ENCODE results near the gene F2RL3.
"Not testable (repeated sequence)": the region's sequence is repeated elsewhere in the genome, so short reads cannot be mapped to it uniquely, and the experiment has no call there.

Gene F2RL3

DNA sequence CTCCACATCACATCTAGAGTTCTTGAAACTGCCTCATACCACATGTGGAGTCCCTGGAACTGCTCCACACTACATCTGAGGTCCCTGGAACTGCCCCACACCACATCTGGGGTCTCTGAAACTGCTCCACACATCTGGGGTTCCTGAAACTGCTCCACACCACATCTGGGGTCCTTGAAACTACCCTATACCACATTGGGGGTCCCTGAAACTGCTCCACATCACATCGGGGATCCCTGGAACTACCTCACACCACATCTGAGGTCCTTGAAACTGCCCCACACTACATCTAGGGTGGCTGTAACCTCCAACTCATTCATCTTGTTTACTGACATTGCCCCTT lies 33.8 kb downstream of the F2RL3 start:
- DNase-seq (ENCODE audit: low spot score) = no peak

DNA sequence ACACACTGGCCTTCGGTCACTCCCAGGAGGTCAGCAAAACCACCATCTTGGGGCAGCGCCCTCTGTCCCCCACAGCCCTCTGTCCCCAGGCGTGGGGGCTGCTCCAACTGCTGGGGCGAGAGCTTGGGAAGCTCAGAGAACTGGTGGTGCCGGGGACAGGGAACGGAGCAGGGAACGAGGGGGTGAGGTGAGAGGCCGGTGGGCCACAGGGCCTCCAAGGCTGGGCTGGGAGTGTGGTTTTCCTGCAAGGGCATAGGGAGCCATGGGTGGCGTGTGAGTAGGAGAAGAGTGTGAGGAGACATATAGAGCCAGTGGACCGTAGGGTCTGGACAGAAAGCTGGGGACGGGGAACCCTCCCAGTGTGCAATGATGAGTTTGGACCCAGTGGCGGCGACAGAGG lies 34.1 kb downstream of the F2RL3 start:
- no peak for DNase-seq (ENCODE audit: low spot score)

DNA sequence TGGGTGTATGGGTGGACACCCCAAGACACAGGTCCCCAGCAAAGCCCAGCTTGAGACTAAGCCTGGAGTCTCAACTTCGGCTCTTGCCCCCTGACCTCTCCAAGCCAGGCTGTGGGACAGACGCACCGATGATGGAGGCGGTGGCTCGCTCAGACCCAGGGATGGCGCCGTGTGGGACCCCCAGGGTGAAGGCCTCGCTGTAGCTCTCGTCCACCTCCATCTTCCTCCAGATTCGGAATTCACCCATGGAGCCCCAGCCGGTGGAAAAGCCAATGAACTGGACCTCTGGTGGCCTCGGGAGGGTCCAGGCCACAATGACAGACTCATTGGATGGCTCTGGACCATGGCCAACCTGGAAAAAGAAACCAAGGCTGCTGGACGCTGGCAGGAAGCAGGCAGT lies 39.1 kb downstream of the F2RL3 start:
- no peak for DNase-seq (ENCODE audit: low spot score)

DNA sequence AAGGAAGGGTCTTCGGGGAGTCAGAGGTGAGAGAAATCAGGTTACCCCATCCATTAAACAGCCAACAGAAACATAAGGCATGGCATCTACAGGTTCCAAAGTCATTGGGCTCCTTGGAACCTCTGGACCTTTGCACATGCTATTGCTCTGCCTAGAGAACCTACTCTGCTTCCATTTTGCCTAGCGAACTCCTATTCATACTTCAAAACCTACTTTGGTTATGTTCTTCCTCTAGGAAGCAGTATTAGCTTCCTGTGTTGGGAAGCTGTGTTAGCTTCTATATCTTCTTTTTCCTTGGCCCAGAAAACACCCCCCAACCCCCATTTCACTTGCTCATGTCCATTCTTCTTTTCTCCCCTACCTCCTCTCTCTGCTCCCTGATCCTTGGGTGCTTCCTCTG lies 39.6 kb downstream of the F2RL3 start:
- DNase-seq (ENCODE audit: low spot score) = no peak

DNA sequence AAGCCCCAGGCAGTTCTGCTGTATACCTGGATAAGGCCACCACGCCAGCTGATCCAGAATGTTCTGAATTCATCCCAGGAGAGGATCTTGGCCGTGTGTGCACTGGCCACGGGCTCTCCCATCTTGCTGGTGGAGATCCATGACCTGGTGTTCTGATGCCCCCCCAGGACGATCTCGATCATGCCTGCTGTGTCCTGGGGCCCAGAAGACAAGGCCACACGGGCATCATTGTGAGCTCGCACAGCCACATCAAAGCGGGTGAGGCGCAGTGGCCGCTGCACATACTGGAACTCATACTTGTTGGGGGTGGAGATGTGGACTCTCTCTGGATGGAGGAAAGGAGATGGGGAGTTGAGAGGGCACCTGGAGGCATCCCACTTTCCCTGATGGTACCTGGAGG lies 40.1 kb downstream of the F2RL3 start:
- no peak for DNase-seq (ENCODE audit: low spot score)

DNA sequence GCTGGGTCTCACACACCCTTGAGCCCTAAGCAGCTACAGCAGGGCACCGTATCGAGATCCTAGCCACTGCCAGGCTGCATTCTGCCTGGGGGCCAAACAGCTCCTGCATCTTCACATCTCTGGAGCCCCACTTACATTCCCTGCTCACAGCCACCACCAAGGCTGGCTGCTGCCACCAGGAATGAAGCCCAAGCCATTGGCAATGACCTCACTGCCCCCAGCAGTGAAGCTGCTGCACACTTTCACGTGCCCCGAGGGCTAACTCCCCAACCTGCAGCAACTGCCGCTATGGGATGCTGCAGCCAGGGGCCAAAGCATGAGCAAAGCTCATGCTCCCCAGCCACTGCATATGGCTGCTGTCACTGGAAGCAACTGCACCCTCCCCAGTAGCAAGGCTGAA lies 42.0 kb downstream of the F2RL3 start:
- no peak for DNase-seq (ENCODE audit: low spot score)

DNA sequence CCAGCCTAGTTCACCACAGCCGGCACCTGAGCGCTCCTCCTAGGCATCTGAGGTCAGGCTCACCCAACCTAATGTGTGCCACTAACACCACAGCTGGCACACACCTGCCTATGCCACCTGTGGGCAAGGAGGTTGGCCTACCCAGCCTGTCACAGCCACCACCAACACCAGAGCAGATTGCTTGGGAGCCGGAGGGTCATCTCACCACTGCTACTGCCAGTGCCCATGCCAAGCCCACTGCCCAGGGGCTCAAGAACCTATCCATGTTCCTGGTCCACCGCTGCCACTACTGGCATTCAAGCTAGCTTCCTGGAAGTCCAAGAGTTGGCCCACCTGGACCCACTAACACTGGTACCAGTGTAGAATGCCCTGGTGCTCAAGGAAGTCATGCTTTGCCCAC lies 42.5 kb downstream of the F2RL3 start:
- no peak for DNase-seq (ENCODE audit: low spot score)

DNA sequence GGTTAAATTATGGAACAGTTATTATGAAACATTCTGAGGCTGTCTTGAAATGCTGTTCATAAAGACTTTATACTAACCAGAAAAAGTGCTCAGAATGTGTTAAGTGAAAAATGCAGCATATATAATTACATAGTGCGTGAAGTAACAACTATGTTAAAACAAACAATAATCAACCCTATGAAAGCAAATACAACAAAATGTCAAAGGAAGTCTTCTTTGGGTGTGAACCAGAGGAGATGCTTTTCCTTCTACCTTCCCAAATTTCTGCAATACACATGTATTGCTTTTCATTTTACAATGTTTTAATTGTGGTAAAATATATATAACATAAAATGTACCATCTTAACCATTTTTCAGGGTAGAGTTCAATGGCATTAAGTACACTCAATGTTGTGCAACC lies 45.7 kb downstream of the F2RL3 start:
- DNase-seq (ENCODE audit: low spot score) = no peak

DNA sequence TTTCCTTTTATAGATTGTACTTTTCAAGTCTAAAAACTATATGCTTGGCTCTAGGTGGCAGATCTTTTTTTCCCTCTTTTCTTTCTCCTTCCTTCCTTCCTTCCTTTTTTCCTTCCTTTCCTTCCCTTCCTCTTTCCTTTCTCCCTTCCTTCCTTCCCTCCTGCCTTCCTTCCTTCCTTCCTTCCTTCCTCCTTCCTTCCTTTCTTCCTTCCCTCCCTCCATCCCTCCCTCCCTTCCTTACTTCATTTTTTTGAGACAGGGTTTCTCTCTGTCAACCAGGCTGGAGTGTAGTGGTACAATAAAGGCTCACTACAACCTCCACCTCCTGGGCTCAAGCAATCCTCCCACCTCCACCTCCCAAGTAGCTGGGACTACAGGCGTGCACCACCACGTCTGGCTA lies 48.1 kb downstream of the F2RL3 start:
- no peak for DNase-seq (ENCODE audit: low spot score)

DNA sequence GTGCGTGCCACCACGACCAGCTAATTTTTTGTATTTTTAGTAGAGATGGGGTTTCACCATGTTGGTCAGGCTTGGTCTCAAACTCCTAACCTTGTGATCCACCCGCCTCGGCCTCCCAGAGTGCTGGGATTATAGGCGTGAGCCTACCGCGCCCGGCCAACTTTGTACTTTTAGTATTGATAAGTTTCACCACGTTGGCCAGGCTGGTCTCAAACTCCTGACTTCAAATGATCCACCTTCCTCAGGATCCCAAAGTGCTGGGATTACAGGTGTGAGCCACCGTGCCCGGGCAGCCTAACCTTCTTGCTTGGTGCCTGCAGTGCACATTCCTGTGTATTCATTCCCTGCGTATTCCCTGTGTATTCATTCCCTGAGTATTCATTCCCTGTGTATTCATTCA lies 49.0 kb downstream of the F2RL3 start:
- not testable (repeated sequence) for DNase-seq (ENCODE audit: low spot score)

DNA sequence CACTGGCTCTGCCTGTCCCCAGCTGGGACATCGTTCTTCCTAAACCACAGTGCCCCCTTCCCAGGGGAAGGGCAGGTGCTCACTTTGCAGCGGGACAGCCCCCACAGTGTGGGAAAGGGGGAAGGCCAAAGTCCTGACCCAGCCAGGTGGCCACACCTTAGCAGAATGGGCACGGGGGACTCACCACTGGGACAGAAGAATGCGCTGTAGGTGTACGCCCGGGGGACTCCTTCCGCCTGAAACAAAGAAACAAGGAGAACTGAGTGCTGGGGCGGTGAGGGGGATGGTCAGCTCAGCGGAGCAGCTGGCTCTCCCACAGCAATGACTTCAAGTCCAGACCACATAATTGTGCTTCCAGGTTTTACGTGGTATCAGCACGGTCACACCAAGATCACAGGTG lies 49.4 kb downstream of the F2RL3 start:
- no peak for DNase-seq (ENCODE audit: low spot score)

DNA sequence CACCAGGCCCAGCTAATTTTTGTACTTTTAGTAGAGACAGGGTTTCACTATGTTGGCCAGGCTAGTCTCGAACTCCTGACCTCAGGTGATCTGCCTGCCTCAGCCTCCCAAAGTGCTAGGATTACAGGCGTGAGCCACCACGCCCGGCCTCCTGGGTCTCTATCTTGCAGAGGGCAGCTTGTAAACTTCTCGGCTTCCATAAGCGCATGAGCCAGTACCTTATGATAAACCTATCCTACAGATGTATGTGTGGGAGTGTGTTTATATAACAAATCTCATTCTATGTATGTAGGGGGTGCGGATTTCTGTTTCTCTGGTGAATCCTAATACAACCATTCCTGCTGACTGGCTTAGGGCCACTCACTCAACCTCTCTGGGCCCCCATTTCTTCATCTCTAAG lies 51.3 kb downstream of the F2RL3 start:
- not testable (repeated sequence) for DNase-seq (ENCODE audit: low spot score)

DNA sequence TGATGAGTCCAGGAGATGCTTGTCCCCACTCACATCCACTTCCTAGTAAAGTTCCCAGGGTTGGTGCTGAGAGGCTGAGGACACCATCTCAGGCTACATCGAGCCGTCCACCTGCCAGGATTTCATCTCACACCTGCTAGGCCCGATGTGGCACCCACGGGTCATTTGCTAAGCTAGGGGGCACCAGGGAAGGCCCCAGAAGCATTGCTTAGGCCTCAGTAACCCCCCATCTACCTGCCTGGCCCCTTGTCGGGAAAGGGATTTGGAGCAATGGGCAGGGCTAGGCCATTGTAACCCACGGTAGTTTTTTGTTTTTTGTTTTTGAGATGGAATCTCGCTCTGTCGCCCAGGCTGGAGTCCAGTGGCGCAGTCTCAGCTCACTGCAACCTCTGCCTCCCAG lies 51.8 kb downstream of the F2RL3 start:
- no peak for DNase-seq (ENCODE audit: low spot score)

All from GM03348 (cell line).